Immature natural killer cell (primary cell): Measurements from ENCODE around the gene PLCB2. TPM values are rescaled to one million over a fixed set of nuclear protein-coding genes. Genes with fewer than 3 reads are reported as not detected.

Source experiments
- DNase-seq, 3 donors: peaks; one replicate each; pipeline ENCODE4 v3.0.0; 2022; ENCODE audit warnings: mixed read lengths in 1 of 3
- H3K27ac Mint-ChIP-seq, 6 donors: one replicate each; pipeline ENCODE4 v1.8.0; 2020; ENCODE audit warnings: mixed read lengths in 6 of 6, mild to moderate bottlenecking in 5 of 6, inconsistent platforms in 4 of 6, moderate library complexity in 3 of 6
- H3K27me3 Mint-ChIP-seq, 3 donors: one replicate each; pipeline ENCODE4 v1.8.0; 2020 to 2021; ENCODE audit warnings: low read depth in 3 of 3, mild to moderate bottlenecking in 3 of 3, mixed read lengths in 3 of 3, moderate library complexity in 3 of 3, inconsistent platforms in 1 of 3
- H3K36me3 Mint-ChIP-seq, 3 donors: one replicate each; pipeline ENCODE4 v1.8.0; 2020; ENCODE audit warnings: mixed read lengths in 3 of 3, inconsistent platforms in 2 of 3, mild to moderate bottlenecking in 2 of 3
- H3K4me1 Mint-ChIP-seq, 2 donors: one replicate each; pipeline ENCODE4 v1.8.0; 2020; ENCODE audit warnings: inconsistent platforms in 2 of 2, mild to moderate bottlenecking in 2 of 2, mixed read lengths in 2 of 2, moderate library complexity in 1 of 2
- H3K4me3 Mint-ChIP-seq, 5 donors: one replicate each; pipeline ENCODE4 v1.8.0; 2020; ENCODE audit warnings: mild to moderate bottlenecking in 5 of 5, mixed read lengths in 5 of 5, inconsistent platforms in 3 of 5, moderate library complexity in 3 of 5
- H3K9me3 Mint-ChIP-seq, 6 donors: one replicate each; pipeline ENCODE4 v1.8.0; 2020; ENCODE audit warnings: mild to moderate bottlenecking in 6 of 6, mixed read lengths in 6 of 6, inconsistent platforms in 4 of 6, moderate library complexity in 3 of 6
- polyA plus RNA-seq, 3 donors: library from polyadenylated mRNA; unstranded; fragments of 300-500 nt; fragmentation: Illumina TruSeq; gene quantifications; one replicate each; pipeline ENCODE4 v1.2.3, GENCODE V29; 2021

The PLCB2 gene
- polyA plus RNA-seq, 3 donors from 2014 or later: 18.0 to 57.0 (median 24.2) TPM

DNA sequence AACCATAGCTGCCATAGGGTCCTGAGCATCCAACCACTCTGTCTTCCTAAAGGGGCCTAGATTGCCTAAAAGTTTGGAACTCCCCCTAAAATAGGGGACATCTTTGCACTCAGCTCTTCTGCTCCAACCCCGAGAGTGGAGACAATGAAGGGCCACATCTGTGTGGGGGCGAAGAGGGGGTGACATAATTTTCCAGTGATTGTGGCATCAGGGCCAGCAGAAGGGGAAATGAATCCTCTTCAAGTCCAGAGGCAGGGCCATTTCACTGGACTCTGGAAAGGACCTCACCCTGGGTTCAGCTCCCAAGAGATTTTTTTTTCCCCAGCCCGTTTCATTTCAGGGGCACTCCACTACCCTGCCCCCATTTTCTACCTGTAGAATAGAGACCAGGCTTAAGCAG is 20.2 kb downstream of the PLCB2 start:
- Mint-ChIP-seq H3K4me1 (peaks cover 0 to 2% of the 10 kb centered on the region in 2 donors), H3K27ac (peak overlapping the region in 2 of 6 donors; percentile 48 to 61), H3K9me3 (no peaks in the 10 kb centered on the region), H3K36me3 (peaks cover 0 to 6% (median 0%) of the 10 kb centered on the region in 3 donors), H3K4me3 (no peak overlapping the region), H3K27me3 (peaks cover 0 to 4% (median 0%) of the 10 kb centered on the region in 3 donors)
- DNase-seq: no peak

DNA sequence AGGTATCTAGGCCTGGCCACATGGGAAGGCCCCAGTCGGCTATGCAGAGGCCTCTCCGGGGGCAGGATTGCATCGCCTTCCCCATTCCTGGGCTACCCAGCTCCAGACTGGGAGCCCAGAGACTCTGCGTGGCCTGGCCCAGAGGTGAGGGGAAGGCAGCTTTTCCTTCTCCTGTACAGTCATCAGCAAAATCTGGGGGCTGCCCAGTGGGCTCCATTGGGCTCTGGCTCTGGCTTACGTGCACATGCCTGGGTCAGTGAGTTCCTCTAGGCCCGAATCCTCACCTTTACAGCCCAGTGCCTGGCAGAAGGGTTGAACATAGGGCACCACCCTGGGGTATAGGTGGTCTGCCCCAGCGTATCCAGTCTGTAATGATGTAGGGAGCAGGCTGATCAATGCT is 20.9 kb downstream of the PLCB2 start:
- peaks cover 0 to 6% (median 0%) of the 10 kb centered on the region in 3 donors for H3K36me3 Mint-ChIP-seq
- H3K4me1 Mint-ChIP-seq: peaks cover 0 to 2% of the 10 kb centered on the region in 2 donors
- H3K27ac Mint-ChIP-seq: no peak overlapping the region
- peaks cover 0 to 4% (median 0%) of the 10 kb centered on the region in 3 donors for H3K27me3 Mint-ChIP-seq
- no peak overlapping the region for H3K4me3 Mint-ChIP-seq
- no peak for DNase-seq
- H3K9me3 Mint-ChIP-seq: no peaks in the 10 kb centered on the region

GRCh38 chr15:40286061-40286532 is 21.6 kb downstream of the PLCB2 start:
- no peaks in the 10 kb centered on the region for H3K9me3 Mint-ChIP-seq
- peaks cover 0 to 4% (median 0%) of the 10 kb centered on the region in 3 donors for H3K27me3 Mint-ChIP-seq
- peaks cover 0 to 3% of the 10 kb centered on the region in 2 donors for H3K4me1 Mint-ChIP-seq
- DNase-seq: no peak
- no peak overlapping the region for H3K4me3 Mint-ChIP-seq
- H3K36me3 Mint-ChIP-seq: peaks cover 0 to 6% (median 0%) of the 10 kb centered on the region in 3 donors
- peak overlapping the region in 1 of 6 donors; percentile 61 for H3K27ac Mint-ChIP-seq

GRCh38 chr15:40285554-40286011 is 22.2 kb downstream of the PLCB2 start:
- Mint-ChIP-seq H3K27ac (peak overlapping the region in 5 of 6 donors; percentile 26 to 61 (median 36)), H3K27me3 (peaks cover 0 to 4% (median 3%) of the 10 kb centered on the region in 3 donors), H3K4me3 (no peak overlapping the region), H3K36me3 (peaks cover 0 to 6% (median 0%) of the 10 kb centered on the region in 3 donors), H3K9me3 (no peaks in the 10 kb centered on the region), H3K4me1 (peaks cover 0 to 4% of the 10 kb centered on the region in 2 donors)
- no peak for DNase-seq

DNA sequence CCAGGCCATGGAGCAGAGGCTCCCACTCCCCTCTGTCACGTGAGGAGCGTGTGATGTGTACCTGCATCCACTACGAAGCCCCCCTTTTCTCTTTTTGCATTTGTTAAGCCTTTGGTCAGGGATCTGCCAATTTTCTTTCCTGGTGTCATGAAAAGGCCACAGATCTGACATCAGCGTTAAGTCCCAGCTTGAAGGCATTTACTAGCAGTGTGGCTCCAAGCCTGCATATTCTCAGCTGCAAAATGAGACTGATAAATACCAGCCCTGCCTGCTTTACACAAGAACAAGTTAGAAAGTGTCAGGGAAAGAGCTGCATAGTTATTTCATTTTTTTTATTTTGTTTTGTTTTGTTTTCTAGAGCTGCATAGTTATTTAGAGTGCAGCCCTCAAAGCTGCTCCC is 22.6 kb downstream of the PLCB2 start:
- Mint-ChIP-seq H3K9me3 (no peaks in the 10 kb centered on the region), H3K36me3 (peaks cover 0 to 6% (median 0%) of the 10 kb centered on the region in 3 donors), H3K27ac (peak overlapping the region in 4 of 6 donors; percentile 7 to 61 (median 27)), H3K4me1 (peaks cover 0 to 4% of the 10 kb centered on the region in 2 donors), H3K27me3 (peaks cover 0 to 4% (median 4%) of the 10 kb centered on the region in 3 donors), H3K4me3 (peak overlapping the region in 1 of 5 donors; percentile 41)
- DNase-seq: no peak

- H3K27ac Mint-ChIP-seq: no peak overlapping the region
- H3K9me3 Mint-ChIP-seq: no peaks in the 10 kb centered on the region
- H3K4me1 Mint-ChIP-seq: peaks cover 0 to 8% of the 10 kb centered on the region in 2 donors
- H3K27me3 Mint-ChIP-seq: peaks cover 0 to 8% (median 8%) of the 10 kb centered on the region in 3 donors
- H3K36me3 Mint-ChIP-seq: no peaks in the 10 kb centered on the region
- H3K4me3 Mint-ChIP-seq: peak overlapping the region in 4 of 5 donors; percentile 9 to 51 (median 32)
- no peak for DNase-seq
These were observed 24.0 kb downstream of the PLCB2 start for GRCh38 chr15:40283615-40284300.

- DNase-seq: peak; percentile 25 to 32 (median 30)
- H3K36me3 Mint-ChIP-seq: no peaks in the 10 kb centered on the region
- H3K27ac Mint-ChIP-seq: no peak within 1 kb of the TSS
These were observed 24.7 kb downstream of the PLCB2 start, which contains the start of gene ANKRD63 for GRCh38 chr15:40282869-40283614. TSS of gene ANKRD63 (minus strand) at chr15:40283064. CDS start at chr15:40282586, 478 bp downstream.

GRCh38 chr15:40282147-40282868 is 25.4 kb downstream of the PLCB2 start:
- no peak overlapping the region for H3K27ac Mint-ChIP-seq
- peaks cover 6 to 8% of the 10 kb centered on the region in 2 donors for H3K4me1 Mint-ChIP-seq
- DNase-seq: peak; percentile 47 to 56 (median 55)
- peak overlapping the region; percentile 30 to 71 (median 54) for H3K4me3 Mint-ChIP-seq
- peaks cover 0 to 11% (median 11%) of the 10 kb centered on the region in 3 donors for H3K27me3 Mint-ChIP-seq
- H3K36me3 Mint-ChIP-seq: no peaks in the 10 kb centered on the region
- no peaks in the 10 kb centered on the region for H3K9me3 Mint-ChIP-seq

More at GRCh38 chr15:40282869-40283614, 24.7 kb downstream of the PLCB2 start, which contains the start of gene ANKRD63:
- peak within 1 kb of the TSS; percentile 35 to 71 (median 54) for H3K4me3 Mint-ChIP-seq
- H3K4me1 Mint-ChIP-seq: peaks cover 6 to 8% of the 10 kb centered on the region in 2 donors
- H3K27me3 Mint-ChIP-seq: peaks cover 0 to 11% (median 11%) of the 10 kb centered on the region in 3 donors
- no peaks in the 10 kb centered on the region for H3K9me3 Mint-ChIP-seq

- no peak overlapping the region for H3K27ac Mint-ChIP-seq
- no peak for DNase-seq
- no peak overlapping the region for H3K4me3 Mint-ChIP-seq
- peaks cover 0 to 11% (median 11%) of the 10 kb centered on the region in 3 donors for H3K27me3 Mint-ChIP-seq
- H3K9me3 Mint-ChIP-seq: no peaks in the 10 kb centered on the region
- H3K4me1 Mint-ChIP-seq: peaks cover 6 to 8% of the 10 kb centered on the region in 2 donors
- H3K36me3 Mint-ChIP-seq: no peaks in the 10 kb centered on the region
These were observed 26.0 kb downstream of the PLCB2 start for GRCh38 chr15:40281801-40282146.

GRCh38 chr15:40281057-40281800 is 26.5 kb downstream of the PLCB2 start:
- peaks cover 6 to 8% of the 10 kb centered on the region in 2 donors for H3K4me1 Mint-ChIP-seq
- peaks cover 3 to 13% (median 11%) of the 10 kb centered on the region in 3 donors for H3K27me3 Mint-ChIP-seq
- no peaks in the 10 kb centered on the region for H3K9me3 Mint-ChIP-seq
- H3K4me3 Mint-ChIP-seq: peak overlapping the region; percentile 36 to 68 (median 58)
- no peak for DNase-seq
- H3K36me3 Mint-ChIP-seq: no peaks in the 10 kb centered on the region
- no peak overlapping the region for H3K27ac Mint-ChIP-seq

DNA sequence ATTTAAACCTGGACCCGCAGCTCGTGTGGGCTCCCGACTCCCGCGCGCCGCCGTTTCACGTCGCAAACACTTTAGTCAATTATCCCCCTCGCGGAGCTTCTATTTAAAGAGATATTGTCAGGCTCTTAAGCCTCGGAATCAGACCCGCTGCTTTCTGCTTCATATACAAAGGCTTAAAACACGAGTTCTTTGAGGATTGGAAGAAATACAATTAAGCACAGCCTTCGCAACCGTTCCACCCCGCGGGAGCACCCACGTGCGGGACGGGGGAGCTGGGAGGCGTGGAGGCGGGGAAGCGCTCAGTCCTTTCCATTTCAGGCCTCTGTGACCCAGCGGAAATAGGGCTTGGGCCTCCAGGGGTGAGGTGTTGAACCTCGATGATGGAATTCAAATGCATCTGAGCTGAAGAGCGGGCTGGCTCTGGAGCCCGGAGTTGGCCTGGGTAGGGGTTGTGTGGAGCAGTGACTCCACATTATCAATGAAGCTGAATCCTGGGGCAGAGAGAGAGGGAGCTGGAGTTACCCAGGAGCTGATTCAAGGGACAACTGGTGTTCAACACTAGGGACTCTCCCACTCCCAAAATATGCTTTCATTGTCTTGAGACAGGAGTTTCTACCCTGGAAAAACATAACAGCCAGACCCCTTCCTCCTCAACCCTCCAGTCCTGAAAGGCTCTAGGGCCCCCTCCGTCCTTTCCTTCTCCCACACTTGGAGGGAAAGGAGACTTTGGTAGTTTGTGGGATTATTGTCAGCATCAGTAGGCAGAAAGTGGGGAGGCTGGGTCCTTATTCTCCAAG is 27.3 kb downstream of the PLCB2 start:
- no peaks in the 10 kb centered on the region for H3K9me3 Mint-ChIP-seq
- H3K27me3 Mint-ChIP-seq: peaks cover 3 to 15% (median 12%) of the 10 kb centered on the region in 3 donors
- H3K27ac Mint-ChIP-seq: no peak overlapping the region
- peaks cover 6 to 8% of the 10 kb centered on the region in 2 donors for H3K4me1 Mint-ChIP-seq
- peak overlapping the region in 4 of 5 donors; percentile 15 to 65 (median 50) for H3K4me3 Mint-ChIP-seq
- DNase-seq: no peak
- no peaks in the 10 kb centered on the region for H3K36me3 Mint-ChIP-seq
